Measurements from ENCODE around the gene CACNA1S. TPM values are rescaled to one million over a fixed set of nuclear protein-coding genes. Genes with fewer than 3 reads are reported as not detected.

Gene CACNA1S
- polyA plus RNA-seq, 12 donors = 15.2 to 77.2 (median 49.8) TPM; not detected in 1

GRCh38 chr1:201119206-201120197 lies 7.3 kb upstream of the CACNA1S start:
- DNase-seq = no peak

GRCh38 chr1:201116091-201116490 lies 3.9 kb upstream of the CACNA1S start:
- DNase-seq = no peak

GRCh38 chr1:201115390-201115937 lies 3.2 kb upstream of the CACNA1S start:
- DNase-seq = no peak

- peak; percentile 90 for DNase-seq
Measured at GRCh38 chr1:201114245-201115131, 2.3 kb upstream of the CACNA1S start.

GRCh38 chr1:201113451-201114244 lies 1.4 kb upstream of the CACNA1S start:
- no peak for DNase-seq

- DNase-seq = no peak
Measured at GRCh38 chr1:201112926-201113325, 700 bp upstream of the CACNA1S start.

DNA sequence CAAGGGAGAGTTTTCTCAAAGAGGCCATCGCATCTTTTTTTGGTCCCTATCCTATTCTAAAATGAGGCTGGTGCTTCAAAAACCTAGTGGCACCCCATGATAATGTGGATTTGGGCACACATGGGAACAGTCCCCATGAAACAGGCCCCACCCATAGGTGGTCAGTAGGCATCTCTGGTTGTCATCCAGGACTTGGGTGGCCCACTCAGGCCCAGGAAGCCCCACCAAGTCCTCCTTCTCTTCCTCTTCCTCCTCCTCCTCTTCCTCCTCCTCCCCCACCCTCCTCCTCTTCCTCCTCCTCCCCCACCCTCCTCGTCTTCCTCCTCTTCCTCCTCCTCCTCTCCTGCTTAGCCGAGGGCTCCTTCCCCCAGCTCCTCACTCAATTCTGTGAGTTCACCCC lies 554 bp downstream of the CACNA1S start:
- DNase-seq = no peak

GRCh38 chr1:201111156-201111555 lies 1.1 kb downstream of the CACNA1S start:
- DNase-seq = no peak

DNA sequence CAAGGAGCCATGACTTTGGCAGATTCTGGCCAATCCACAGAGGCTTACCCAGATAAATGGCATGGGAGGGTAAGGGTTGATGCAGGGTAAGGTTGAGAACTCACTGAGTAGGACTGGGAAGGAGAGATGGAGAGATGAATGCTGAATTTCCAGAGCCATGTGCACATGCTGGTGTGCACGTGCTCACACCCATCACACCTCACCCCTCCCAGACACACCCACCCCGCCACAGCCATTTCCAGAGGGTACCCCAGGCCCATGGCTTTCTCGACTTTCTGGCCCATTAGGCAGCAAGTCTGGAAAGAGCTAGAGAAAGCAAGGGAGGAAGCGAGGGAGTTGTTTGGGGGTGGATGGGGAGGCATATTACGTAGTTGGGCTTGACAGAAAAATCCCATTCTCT lies 1.6 kb downstream of the CACNA1S start:
- DNase-seq = no peak

- DNase-seq = no peak
Measured at GRCh38 chr1:201110138-201110537, 2.1 kb downstream of the CACNA1S start.

GRCh38 chr1:201109651-201110050 lies 2.6 kb downstream of the CACNA1S start:
- DNase-seq = no peak

DNA sequence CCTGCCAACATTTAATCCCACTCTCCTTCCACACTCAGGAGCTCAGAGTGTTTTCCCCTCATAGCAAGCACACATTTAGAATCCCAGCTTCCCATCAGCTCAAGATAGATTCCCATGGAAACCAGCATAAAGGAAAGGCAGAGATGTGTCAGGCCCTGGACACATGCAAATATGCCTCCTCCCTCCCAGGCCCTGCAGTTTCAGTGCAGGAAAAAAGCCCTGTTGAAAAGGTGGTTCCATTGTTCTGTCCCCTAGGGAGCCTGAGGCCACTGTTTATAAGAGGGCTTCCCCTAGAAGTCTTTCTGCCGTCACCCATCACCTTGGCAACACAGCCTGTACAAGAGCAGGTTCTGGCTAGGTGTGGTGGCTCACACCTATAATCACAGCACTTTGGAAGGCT lies 3.6 kb downstream of the CACNA1S start:
- DNase-seq = no peak

DNA sequence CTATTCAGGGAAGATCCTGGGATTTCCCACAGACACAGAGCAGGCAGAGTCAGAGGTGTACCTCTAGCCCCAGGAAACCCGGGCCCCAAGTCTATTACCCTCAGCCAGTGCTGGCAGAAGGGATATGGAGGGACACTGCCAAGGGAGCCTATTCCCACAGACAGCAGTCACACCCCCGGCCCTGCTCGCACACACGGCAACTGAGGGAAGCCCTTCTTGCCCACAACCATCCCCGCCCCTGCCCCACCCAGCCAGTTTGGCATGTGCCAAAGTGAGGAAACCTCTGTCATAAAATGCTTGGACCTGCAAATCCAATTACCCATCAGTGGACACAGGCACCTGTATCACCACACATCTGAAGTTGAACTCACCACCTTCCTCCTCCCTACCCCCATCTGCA lies 6.5 kb downstream of the CACNA1S start:
- no peak for DNase-seq

- DNase-seq = no peak
Measured at GRCh38 chr1:201104141-201104540, 8.1 kb downstream of the CACNA1S start.

GRCh38 chr1:201103666-201104065 lies 8.6 kb downstream of the CACNA1S start:
- DNase-seq = no peak

- no peak for DNase-seq
Measured at GRCh38 chr1:201100169-201100930, 11.9 kb downstream of the CACNA1S start.

DNA sequence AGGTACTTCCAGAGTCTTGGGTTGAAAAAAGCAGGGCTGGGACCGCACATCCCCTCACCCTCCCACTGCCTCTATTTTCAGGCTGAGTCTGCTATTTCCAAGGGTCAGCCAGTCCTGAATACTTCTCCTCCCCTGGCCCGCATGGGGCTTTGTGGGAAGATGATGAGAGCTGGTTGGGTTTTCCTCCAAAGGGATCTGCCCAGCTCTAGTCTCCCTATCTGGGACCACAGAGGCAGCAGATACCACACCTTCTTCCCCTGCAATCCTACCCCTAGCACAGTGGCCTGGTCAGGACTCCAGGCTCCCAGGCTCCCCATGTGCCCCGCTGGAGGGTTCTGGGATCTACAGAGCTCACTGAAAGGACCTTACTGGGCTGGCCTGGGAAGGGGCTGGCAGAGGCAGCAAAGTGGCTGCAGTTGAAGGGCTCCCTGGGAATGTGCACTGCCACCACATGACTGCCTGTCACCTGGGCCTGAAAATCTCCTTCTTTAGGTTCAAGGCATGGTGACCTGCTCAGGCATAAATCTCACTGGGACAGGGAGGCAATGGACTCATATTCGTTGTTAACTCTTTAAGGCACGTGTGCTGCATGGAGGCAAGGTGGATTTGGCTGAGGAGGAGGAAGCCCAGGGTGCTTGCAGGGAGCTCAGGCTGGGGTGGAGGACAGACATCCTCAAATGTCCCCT lies 13.1 kb downstream of the CACNA1S start:
- no peak for DNase-seq

DNA sequence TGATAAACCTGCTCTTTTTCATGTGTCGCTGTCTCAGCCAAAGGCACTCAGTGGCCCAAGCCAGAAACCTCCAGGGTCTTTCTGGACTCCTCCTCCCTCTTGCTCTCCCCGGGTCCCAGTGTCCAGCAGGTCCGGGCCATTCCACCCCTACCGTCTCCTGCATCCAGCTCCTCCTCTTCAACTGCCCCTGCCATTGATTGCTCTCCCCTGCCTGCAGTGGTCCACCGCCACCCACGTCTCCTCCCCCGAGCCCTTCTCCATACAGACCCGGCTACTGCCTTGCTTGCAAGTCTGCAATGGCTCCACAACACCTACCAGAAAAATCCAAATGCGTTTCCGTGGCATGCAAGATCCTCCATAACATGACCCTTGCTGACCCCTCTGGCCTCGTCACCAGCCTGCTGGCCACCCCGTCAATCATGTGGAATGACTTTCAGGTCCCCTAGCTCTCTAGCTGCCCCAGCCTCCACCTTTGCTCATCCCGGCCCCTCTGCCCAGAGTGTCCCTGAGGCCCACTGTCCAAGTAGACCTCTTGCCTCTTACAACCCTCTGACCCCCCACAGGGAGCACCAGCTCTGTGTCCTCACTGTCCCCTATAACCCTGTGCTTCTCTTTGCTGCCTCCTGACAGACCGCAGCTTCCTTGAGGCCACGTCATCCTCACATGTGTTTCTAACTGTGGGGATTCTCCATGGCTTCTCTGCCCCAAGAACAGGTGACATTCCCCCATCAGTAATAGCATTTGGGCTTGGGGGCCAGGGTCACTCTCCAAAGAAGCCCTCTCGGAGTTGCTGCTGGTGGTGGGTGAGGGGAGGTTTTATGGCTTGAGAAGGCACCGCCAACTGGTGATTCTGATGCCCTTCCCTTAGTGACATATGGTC lies 15.0 kb downstream of the CACNA1S start:
- DNase-seq = no peak

GRCh38 chr1:201096041-201096461 lies 16.2 kb downstream of the CACNA1S start:
- DNase-seq = no peak
